Astrocyte (in vitro differentiated cells and primary cell): ENCODE results near the gene NEBL. TPM values are rescaled to one million over a fixed set of nuclear protein-coding genes. Genes with fewer than 3 reads are reported as not detected.

ENCODE experiments used
- DNase-seq: peaks from one replicate; pipeline ENCODE4 v3.0.0-alpha.2; 2010; ENCODE audit warnings: low read depth
- FAIRE-seq: peaks from 2 replicates; lab custom pipeline; 2011; peaks lifted over from hg19 to GRCh38; lab: Jason Lieb, UNC
- H2AFZ ChIP-seq: 2 replicates; pipeline ENCODE4 v1.6.0; 2012; ENCODE audit warnings: low read depth, low read length, inconsistent platforms
- H3K27ac ChIP-seq: 2 replicates; pipeline ENCODE4 v1.5.1; 2011; ENCODE audit warnings: low read depth, low read length, inconsistent platforms
- H3K27me3 ChIP-seq: 2 replicates; pipeline ENCODE4 v1.6.0; 2011; ENCODE audit warnings: low read length, inconsistent platforms; ENCODE audit not compliant: insufficient read depth
- H3K36me3 ChIP-seq: 2 replicates; pipeline ENCODE4 v1.5.1; 2011; ENCODE audit warnings: low read length, inconsistent platforms; ENCODE audit not compliant: insufficient read depth
- H3K4me1 ChIP-seq: 2 replicates; pipeline ENCODE4 v1.5.1; 2011; ENCODE audit warnings: low read length, inconsistent platforms; ENCODE audit not compliant: insufficient read depth
- H3K4me2 ChIP-seq: 2 replicates; pipeline ENCODE4 v1.6.0; 2012; ENCODE audit warnings: low read length, inconsistent platforms
- H3K4me3 ChIP-seq: 2 replicates; pipeline ENCODE4 v1.5.1; 2011; ENCODE audit warnings: low read depth, mild to moderate bottlenecking, low read length, inconsistent platforms; ENCODE audit not compliant: insufficient read depth
- H3K79me2 ChIP-seq: 2 replicates; pipeline ENCODE4 v1.6.0; 2012; ENCODE audit warnings: mild to moderate bottlenecking, low read length, inconsistent platforms; ENCODE audit not compliant: insufficient read depth
- H3K9ac ChIP-seq: 2 replicates; pipeline ENCODE4 v1.6.0; 2012; ENCODE audit warnings: mild to moderate bottlenecking, low read length, inconsistent platforms
- H3K9me3 ChIP-seq: 2 replicates; pipeline ENCODE4 v1.5.1; 2012; ENCODE audit warnings: low read depth, mild to moderate bottlenecking, low read length, inconsistent platforms; ENCODE audit not compliant: insufficient read depth
- H4K20me1 ChIP-seq: 2 replicates; pipeline ENCODE4 v1.6.0; 2012; ENCODE audit warnings: low read length, inconsistent platforms; ENCODE audit not compliant: insufficient read depth
- H3K27ac Mint-ChIP-seq: one replicate; pipeline ENCODE4 v1.8.0; 2021; ENCODE audit warnings: mild to moderate bottlenecking, mixed read lengths; ENCODE audit not compliant: unreplicated experiment
- H3K27me3 Mint-ChIP-seq: one replicate; pipeline ENCODE4 v1.8.0; 2021; ENCODE audit warnings: low read depth, mixed read lengths; ENCODE audit not compliant: unreplicated experiment
- H3K36me3 Mint-ChIP-seq: one replicate; pipeline ENCODE4 v1.8.0; 2021; ENCODE audit warnings: low read depth, mixed read lengths; ENCODE audit not compliant: unreplicated experiment
- H3K4me1 Mint-ChIP-seq: one replicate; pipeline ENCODE4 v1.8.0; 2021; ENCODE audit warnings: low read depth, mixed read lengths; ENCODE audit not compliant: unreplicated experiment
- H3K4me3 Mint-ChIP-seq: one replicate; pipeline ENCODE4 v1.8.0; 2021; ENCODE audit warnings: mild to moderate bottlenecking, moderate library complexity, mixed read lengths; ENCODE audit not compliant: unreplicated experiment
- H3K9me3 Mint-ChIP-seq: one replicate; pipeline ENCODE4 v1.8.0; 2021; ENCODE audit warnings: mild to moderate bottlenecking, mixed read lengths; ENCODE audit not compliant: unreplicated experiment
- EZH2 ChIP-seq: IDR thresholded peaks from 2 replicates; pipeline ENCODE4 v1.6.1; 2012; ENCODE audit warnings: mild to moderate bottlenecking, low read length, inconsistent platforms; ENCODE audit not compliant: insufficient read depth
- total RNA-seq: library from RNA; stranded (reverse); gene quantifications from 2 replicates; pipeline ENCODE4 v1.2.1, GENCODE V29; 2021
- TF ChIP-seq, protein P1 (sequence below): IDR thresholded peaks from 2 replicates; pipeline ENCODE4 v1.5.1; 2011; ENCODE audit warnings: low read depth, mild to moderate bottlenecking, inconsistent platforms, low read length, moderate library complexity; ENCODE audit not compliant: insufficient read depth

NEBL gene
- total RNA-seq, 1 donor from 2014 or later, result 6.0 TPM

- H3K27me3 Mint-ChIP-seq, result no peaks in the 10 kb centered on the region
- H4K20me1 ChIP-seq, result no peaks in the 10 kb centered on the region
- H3K79me2 ChIP-seq, result no peaks in the 10 kb centered on the region
- no peak overlapping the region for H3K4me3 Mint-ChIP-seq
- H3K9ac ChIP-seq, result no peak overlapping the region
- H2AFZ ChIP-seq, result no peak overlapping the region
- H3K4me2 ChIP-seq, result no peak overlapping the region
- no peaks in the 10 kb centered on the region for H3K9me3 ChIP-seq
- FAIRE-seq (no peak), DNase-seq (no peak)
- no peak for TF ChIP-seq EZH2
- TF ChIP-seq, protein P1, sequence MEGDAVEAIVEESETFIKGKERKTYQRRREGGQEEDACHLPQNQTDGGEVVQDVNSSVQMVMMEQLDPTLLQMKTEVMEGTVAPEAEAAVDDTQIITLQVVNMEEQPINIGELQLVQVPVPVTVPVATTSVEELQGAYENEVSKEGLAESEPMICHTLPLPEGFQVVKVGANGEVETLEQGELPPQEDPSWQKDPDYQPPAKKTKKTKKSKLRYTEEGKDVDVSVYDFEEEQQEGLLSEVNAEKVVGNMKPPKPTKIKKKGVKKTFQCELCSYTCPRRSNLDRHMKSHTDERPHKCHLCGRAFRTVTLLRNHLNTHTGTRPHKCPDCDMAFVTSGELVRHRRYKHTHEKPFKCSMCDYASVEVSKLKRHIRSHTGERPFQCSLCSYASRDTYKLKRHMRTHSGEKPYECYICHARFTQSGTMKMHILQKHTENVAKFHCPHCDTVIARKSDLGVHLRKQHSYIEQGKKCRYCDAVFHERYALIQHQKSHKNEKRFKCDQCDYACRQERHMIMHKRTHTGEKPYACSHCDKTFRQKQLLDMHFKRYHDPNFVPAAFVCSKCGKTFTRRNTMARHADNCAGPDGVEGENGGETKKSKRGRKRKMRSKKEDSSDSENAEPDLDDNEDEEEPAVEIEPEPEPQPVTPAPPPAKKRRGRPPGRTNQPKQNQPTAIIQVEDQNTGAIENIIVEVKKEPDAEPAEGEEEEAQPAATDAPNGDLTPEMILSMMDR, result no peak
- no peak overlapping the region for H3K4me3 ChIP-seq
- H3K4me1 Mint-ChIP-seq, result peaks cover 6% of the 10 kb centered on the region
- no peak overlapping the region for H3K27ac ChIP-seq
- H3K27ac Mint-ChIP-seq, result no peak overlapping the region
- H3K4me1 ChIP-seq, result no peaks in the 10 kb centered on the region
- no peaks in the 10 kb centered on the region for H3K36me3 ChIP-seq
- no peaks in the 10 kb centered on the region for H3K27me3 ChIP-seq
- H3K9me3 Mint-ChIP-seq, result peaks cover 9% of the 10 kb centered on the region
- H3K36me3 Mint-ChIP-seq, result no peaks in the 10 kb centered on the region
These were observed 44.8 kb downstream of the NEBL start for GRCh38 chr10:20852303-20852702.

DNA sequence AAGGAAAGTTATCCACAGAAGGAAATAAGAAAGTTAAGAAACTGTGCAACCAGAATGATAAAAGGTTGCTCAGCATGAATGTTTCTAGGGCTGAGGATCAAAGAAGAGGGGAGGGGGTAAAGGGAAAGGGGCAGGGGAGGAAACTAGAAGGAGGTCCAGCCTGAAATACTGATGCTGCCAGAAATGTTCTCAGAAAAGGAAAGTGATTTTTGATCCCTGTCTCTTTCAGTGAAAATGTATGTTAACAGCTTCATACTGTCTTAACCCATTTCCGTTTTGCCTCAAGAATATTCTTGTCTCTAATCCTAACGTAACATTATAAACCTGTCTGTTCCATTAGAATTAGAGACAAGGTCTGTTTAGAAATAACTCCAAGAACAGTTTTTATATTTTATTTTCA is 49.6 kb downstream of the NEBL start:
- H3K27me3 Mint-ChIP-seq, result no peaks in the 10 kb centered on the region
- no peaks in the 10 kb centered on the region for H3K4me1 ChIP-seq
- H3K9ac ChIP-seq, result no peak overlapping the region
- H3K4me2 ChIP-seq, result no peak overlapping the region
- TF ChIP-seq, protein P1, result no peak
- TF ChIP-seq EZH2, result no peak
- peaks cover 11% of the 10 kb centered on the region for H3K9me3 Mint-ChIP-seq
- H3K27me3 ChIP-seq, result no peaks in the 10 kb centered on the region
- no peaks in the 10 kb centered on the region for H3K36me3 ChIP-seq
- H3K4me3 ChIP-seq, result no peak overlapping the region
- no peak for FAIRE-seq
- no peak overlapping the region for H2AFZ ChIP-seq
- no peak for DNase-seq
- H3K4me1 Mint-ChIP-seq, result no peaks in the 10 kb centered on the region
- H3K9me3 ChIP-seq, result no peaks in the 10 kb centered on the region
- no peak overlapping the region for H3K4me3 Mint-ChIP-seq
- H3K79me2 ChIP-seq, result no peaks in the 10 kb centered on the region
- no peaks in the 10 kb centered on the region for H3K36me3 Mint-ChIP-seq
- no peaks in the 10 kb centered on the region for H4K20me1 ChIP-seq
- no peak overlapping the region for H3K27ac Mint-ChIP-seq
- no peak overlapping the region for H3K27ac ChIP-seq

DNA sequence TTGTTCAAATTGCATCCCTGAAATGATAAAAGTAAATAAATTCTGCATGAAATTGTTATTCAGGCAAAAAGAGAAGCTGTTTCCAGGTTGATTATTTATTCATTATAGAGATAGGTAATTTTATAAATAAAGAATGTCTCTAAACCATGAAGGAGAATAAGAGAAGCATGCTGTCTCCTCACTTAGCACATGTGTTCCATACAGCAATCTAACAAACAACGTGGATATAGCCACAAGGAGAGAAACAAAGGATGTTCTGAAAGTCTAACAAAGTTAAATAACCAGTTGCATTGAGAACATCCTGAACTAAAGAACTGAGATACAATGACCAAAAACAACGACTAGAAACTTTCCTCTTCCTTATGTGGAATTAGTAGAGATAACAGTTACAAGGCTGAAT is 50.8 kb downstream of the NEBL start:
- Mint-ChIP-seq H3K27me3 (no peaks in the 10 kb centered on the region), H3K4me1 (no peaks in the 10 kb centered on the region), H3K36me3 (no peaks in the 10 kb centered on the region), H3K4me3 (no peak overlapping the region), H3K9me3 (peaks cover 11% of the 10 kb centered on the region), H3K27ac (no peak overlapping the region)
- no peaks in the 10 kb centered on the region for H3K27me3 ChIP-seq
- no peaks in the 10 kb centered on the region for H3K9me3 ChIP-seq
- no peaks in the 10 kb centered on the region for H3K36me3 ChIP-seq
- H3K9ac ChIP-seq, result no peak overlapping the region
- no peak overlapping the region for H3K27ac ChIP-seq
- no peak overlapping the region for H3K4me3 ChIP-seq
- no peaks in the 10 kb centered on the region for H3K4me1 ChIP-seq
- no peak for TF ChIP-seq EZH2
- TF ChIP-seq, protein P1, result no peak
- FAIRE-seq (no peak), DNase-seq (no peak)
- no peaks in the 10 kb centered on the region for H4K20me1 ChIP-seq
- no peaks in the 10 kb centered on the region for H3K79me2 ChIP-seq
- no peak overlapping the region for H2AFZ ChIP-seq
- no peak overlapping the region for H3K4me2 ChIP-seq
